WERI-Rb-1 (cell line): Measurements from ENCODE around the gene ANO3.

Experiments
- DNase-seq: peaks from one replicate; pipeline ENCODE4 v3.0.0-alpha.2; 2020
- H3K27ac ChIP-seq: fragments of 250-450 bp; sonication (Bioruptor Pico); 2 replicates; pipeline ENCODE4 v1.5.1; 2020; ENCODE audit warnings: mild to moderate bottlenecking, moderate library complexity
- H3K27me3 ChIP-seq: fragments of 250-450 bp; sonication (Bioruptor Pico); 2 replicates; pipeline ENCODE4 v1.5.1; 2021; ENCODE audit warnings: mild to moderate bottlenecking, low read depth, moderate library complexity; ENCODE audit not compliant: insufficient read depth, severe bottlenecking
- H3K36me3 ChIP-seq: fragments of 250-450 bp; sonication (Bioruptor Pico); 2 replicates; pipeline ENCODE4 v1.5.1; 2020; ENCODE audit warnings: mild to moderate bottlenecking, moderate library complexity
- H3K4me3 ChIP-seq: 2 replicates; pipeline ENCODE4 v1.5.1; 2011; ENCODE audit warnings: low read depth, mild to moderate bottlenecking, control low read depth, low read length
- H3K9me3 ChIP-seq: fragments of 250-450 bp; sonication (Bioruptor Pico); 2 replicates; pipeline ENCODE4 v1.5.1; 2021; ENCODE audit warnings: mild to moderate bottlenecking, moderate library complexity; ENCODE audit not compliant: severe bottlenecking
- TF ChIP-seq, protein P1 (sequence below): IDR thresholded peaks from 2 replicates; pipeline ENCODE4 v1.5.1; 2011; ENCODE audit warnings: low read depth, mild to moderate bottlenecking, control low read depth, inconsistent platforms, low read length

The ANO3 gene

DNA sequence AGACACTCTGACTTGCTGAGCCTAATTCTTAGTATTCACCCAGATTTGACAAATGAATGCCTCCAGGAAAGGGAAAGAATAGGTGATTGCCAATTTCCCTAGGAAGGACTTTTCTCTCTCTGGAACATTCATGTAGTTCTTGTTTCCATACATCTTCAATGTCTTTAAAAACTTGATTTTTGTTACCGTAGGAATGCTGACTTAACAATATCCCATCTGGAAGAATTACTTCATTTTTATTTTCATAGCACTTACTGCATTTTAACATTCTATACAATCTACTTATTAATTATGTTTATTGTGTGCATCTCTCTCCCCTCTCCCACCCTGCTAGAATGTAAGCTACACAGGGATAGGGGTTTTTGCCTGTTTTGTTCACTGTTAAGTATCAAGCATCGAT lies 323.4 kb downstream of the ANO3 start:
- TF ChIP-seq, protein P1, sequence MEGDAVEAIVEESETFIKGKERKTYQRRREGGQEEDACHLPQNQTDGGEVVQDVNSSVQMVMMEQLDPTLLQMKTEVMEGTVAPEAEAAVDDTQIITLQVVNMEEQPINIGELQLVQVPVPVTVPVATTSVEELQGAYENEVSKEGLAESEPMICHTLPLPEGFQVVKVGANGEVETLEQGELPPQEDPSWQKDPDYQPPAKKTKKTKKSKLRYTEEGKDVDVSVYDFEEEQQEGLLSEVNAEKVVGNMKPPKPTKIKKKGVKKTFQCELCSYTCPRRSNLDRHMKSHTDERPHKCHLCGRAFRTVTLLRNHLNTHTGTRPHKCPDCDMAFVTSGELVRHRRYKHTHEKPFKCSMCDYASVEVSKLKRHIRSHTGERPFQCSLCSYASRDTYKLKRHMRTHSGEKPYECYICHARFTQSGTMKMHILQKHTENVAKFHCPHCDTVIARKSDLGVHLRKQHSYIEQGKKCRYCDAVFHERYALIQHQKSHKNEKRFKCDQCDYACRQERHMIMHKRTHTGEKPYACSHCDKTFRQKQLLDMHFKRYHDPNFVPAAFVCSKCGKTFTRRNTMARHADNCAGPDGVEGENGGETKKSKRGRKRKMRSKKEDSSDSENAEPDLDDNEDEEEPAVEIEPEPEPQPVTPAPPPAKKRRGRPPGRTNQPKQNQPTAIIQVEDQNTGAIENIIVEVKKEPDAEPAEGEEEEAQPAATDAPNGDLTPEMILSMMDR, result no peak
- Histone ChIP-seq H3K4me3 (no peak overlapping the region), H3K27ac (no peak overlapping the region), H3K36me3 (no peaks in the 10 kb centered on the region), H3K9me3 (no peaks in the 10 kb centered on the region), H3K27me3 (peaks cover 2% of the 10 kb centered on the region)
- no peak for DNase-seq

DNA sequence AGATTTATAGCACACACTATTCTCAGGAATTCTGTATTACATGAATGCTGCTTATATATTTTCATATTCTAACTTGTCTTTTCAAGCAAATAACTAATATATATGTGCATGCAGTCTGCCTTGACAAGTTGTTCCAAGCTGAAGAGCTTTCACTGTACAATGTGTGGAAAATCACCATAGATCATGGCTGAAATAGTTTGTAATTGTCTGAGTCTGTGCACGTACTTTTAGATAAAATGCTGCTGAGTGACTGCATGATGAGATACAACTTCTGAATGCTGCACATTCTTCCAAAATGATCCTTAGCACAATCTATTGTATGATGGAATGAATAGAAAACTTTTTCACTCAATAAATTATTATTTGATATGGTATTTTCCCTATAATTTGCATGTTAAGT lies 331.0 kb downstream of the ANO3 start:
- no peaks in the 10 kb centered on the region for H3K9me3 ChIP-seq
- no peaks in the 10 kb centered on the region for H3K27me3 ChIP-seq
- no peak for DNase-seq
- H3K36me3 ChIP-seq, result no peaks in the 10 kb centered on the region
- TF ChIP-seq, protein P1, result no peak
- no peak overlapping the region for H3K27ac ChIP-seq
- no peak overlapping the region for H3K4me3 ChIP-seq

- no peaks in the 10 kb centered on the region for H3K27me3 ChIP-seq
- DNase-seq, result no peak
- TF ChIP-seq, protein P1, result no peak
- H3K4me3 ChIP-seq, result no peak overlapping the region
- no peaks in the 10 kb centered on the region for H3K36me3 ChIP-seq
- H3K27ac ChIP-seq, result no peak overlapping the region
- H3K9me3 ChIP-seq, result no peaks in the 10 kb centered on the region
Observed at GRCh38 chr11:26665036-26665435, 333.1 kb downstream of the ANO3 start.

DNA sequence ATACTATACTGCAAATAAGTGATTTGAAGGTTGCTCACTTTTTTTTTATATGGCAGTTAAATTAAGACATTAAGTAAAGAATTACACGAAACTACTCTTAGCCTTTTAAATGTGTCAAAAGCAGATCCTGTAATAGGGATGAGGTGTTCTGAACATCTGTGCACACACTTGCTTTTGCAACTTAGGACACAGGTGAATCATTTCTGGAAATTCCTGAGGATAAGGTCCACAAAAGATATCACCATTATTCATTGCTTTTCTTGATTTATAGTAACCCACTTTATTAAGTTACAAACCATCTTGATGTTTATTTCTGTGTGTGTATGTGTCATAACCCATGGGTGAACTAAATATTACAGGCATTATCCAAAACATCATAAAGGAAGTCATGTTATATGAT lies 334.0 kb downstream of the ANO3 start:
- Histone ChIP-seq H3K27me3 (no peaks in the 10 kb centered on the region), H3K9me3 (no peaks in the 10 kb centered on the region), H3K36me3 (no peaks in the 10 kb centered on the region), H3K27ac (no peak overlapping the region), H3K4me3 (no peak overlapping the region)
- TF ChIP-seq, protein P1, result no peak
- no peak for DNase-seq

- no peaks in the 10 kb centered on the region for H3K36me3 ChIP-seq
- DNase-seq, result no peak
- no peak overlapping the region for H3K27ac ChIP-seq
- H3K9me3 ChIP-seq, result no peaks in the 10 kb centered on the region
- H3K4me3 ChIP-seq, result no peak overlapping the region
- TF ChIP-seq, protein P1, result no peak
- H3K27me3 ChIP-seq, result no peaks in the 10 kb centered on the region
Observed at GRCh38 chr11:26675233-26675928, 343.5 kb downstream of the ANO3 start.

GRCh38 chr11:26676641-26677040 lies 344.7 kb downstream of the ANO3 start:
- Histone ChIP-seq H3K27ac (no peak overlapping the region), H3K36me3 (no peaks in the 10 kb centered on the region), H3K27me3 (no peaks in the 10 kb centered on the region), H3K9me3 (no peaks in the 10 kb centered on the region), H3K4me3 (no peak overlapping the region)
- TF ChIP-seq, protein P1, result no peak
- DNase-seq, result no peak
